Skin epidermis (tissue), 12 donors: ENCODE measurements around the gene DYNLT2.

ENCODE experiments used
- H3K27ac ChIP-seq, 21 experiments: fragments of 200-600 bp; sonication (generic) in 11 of 21; one replicate each; pipeline ENCODE4 v1.5.0; 2020; ENCODE audit warnings: mild to moderate bottlenecking in 3 of 21, inconsistent platforms in 2 of 21, moderate library complexity in 2 of 21
- H3K4me3 ChIP-seq, 7 experiments: fragments of 200-600 bp; sonication (generic) in 2 of 7; one replicate each; pipeline ENCODE4 v1.5.0; 2020; ENCODE audit warnings: inconsistent platforms in 2 of 7, mild to moderate bottlenecking in 2 of 7, moderate library complexity in 1 of 7

The DYNLT2 gene

GRCh38 chr6:169745405-169745804 lies 6.0 kb downstream of the DYNLT2 start:
- no peak overlapping the region for H3K27ac ChIP-seq
- H3K4me3 ChIP-seq = no peak overlapping the region

- Histone ChIP-seq H3K27ac (no peak overlapping the region), H3K4me3 (no peak overlapping the region)
Measured at GRCh38 chr6:169741344-169741743, 10.0 kb downstream of the DYNLT2 start.

- H3K4me3 ChIP-seq = no peak overlapping the region
- H3K27ac ChIP-seq = no peak overlapping the region
Measured at GRCh38 chr6:169738976-169739529, 12.3 kb downstream of the DYNLT2 start.

- no peak overlapping the region for H3K27ac ChIP-seq
- no peak overlapping the region for H3K4me3 ChIP-seq
Measured at GRCh38 chr6:169738204-169738975, 13.0 kb downstream of the DYNLT2 start.

- Histone ChIP-seq H3K4me3 (no peak overlapping the region), H3K27ac (no peak overlapping the region)
Measured at GRCh38 chr6:169729961-169730360, 21.4 kb downstream of the DYNLT2 start.

GRCh38 chr6:169726963-169727362 lies 24.4 kb downstream of the DYNLT2 start:
- H3K27ac ChIP-seq = no peak overlapping the region
- no peak overlapping the region for H3K4me3 ChIP-seq

- Histone ChIP-seq H3K4me3 (no peak overlapping the region), H3K27ac (no peak overlapping the region)
Measured at GRCh38 chr6:169726049-169726400, 25.3 kb downstream of the DYNLT2 start.

GRCh38 chr6:169725125-169726048 lies 26.0 kb downstream of the DYNLT2 start:
- peak overlapping the region in 19 of 21 experiments; percentile 8 to 95 (median 85) for H3K27ac ChIP-seq
- H3K4me3 ChIP-seq = peak overlapping the region; percentile 57 to 79 (median 70)

GRCh38 chr6:169724494-169725124 lies 26.8 kb downstream of the DYNLT2 start, which contains the start of gene PHF10:
PHF10 (minus strand) TSS chr6:169724500; CDS start chr6:169723931, 569 bp downstream.
- H3K4me3 ChIP-seq = peak within 1 kb of the TSS; percentile 57 to 94 (median 76)

GRCh38 chr6:169723991-169724493 lies 27.3 kb downstream of the DYNLT2 start:
- Histone ChIP-seq H3K27ac (peak overlapping the region in 17 of 21 experiments; percentile 41 to 97 (median 87)), H3K4me3 (peak overlapping the region; percentile 57 to 94 (median 70))

More at GRCh38 chr6:169724494-169725124, 26.8 kb downstream of the DYNLT2 start, which contains the start of gene PHF10:
- peak within 1 kb of the TSS; percentile 76 to 97 (median 89) for H3K27ac ChIP-seq

- H3K4me3 ChIP-seq = peak overlapping the region; percentile 57 to 94 (median 76)
- H3K27ac ChIP-seq = peak overlapping the region; percentile 52 to 96 (median 88)
Measured at GRCh38 chr6:169723200-169723909, 28.0 kb downstream of the DYNLT2 start.

- H3K4me3 ChIP-seq = peak overlapping the region; percentile 57 to 94 (median 76)
- H3K27ac ChIP-seq = peak overlapping the region; percentile 52 to 96 (median 88)
Measured at GRCh38 chr6:169722362-169723199, 28.8 kb downstream of the DYNLT2 start.

GRCh38 chr6:169720207-169720855 lies 31.0 kb downstream of the DYNLT2 start:
- Histone ChIP-seq H3K4me3 (no peak overlapping the region), H3K27ac (no peak overlapping the region)

GRCh38 chr6:169719117-169719516 lies 32.3 kb downstream of the DYNLT2 start:
- Histone ChIP-seq H3K4me3 (no peak overlapping the region), H3K27ac (no peak overlapping the region)

GRCh38 chr6:169714595-169714994 lies 36.8 kb downstream of the DYNLT2 start:
- no peak overlapping the region for H3K4me3 ChIP-seq

GRCh38 chr6:169714178-169714577 lies 37.2 kb downstream of the DYNLT2 start:
- H3K27ac ChIP-seq = no peak overlapping the region
- H3K4me3 ChIP-seq = no peak overlapping the region

More at GRCh38 chr6:169714595-169714994, 36.8 kb downstream of the DYNLT2 start:
- no peak overlapping the region for H3K27ac ChIP-seq

GRCh38 chr6:169710009-169710408 lies 41.4 kb downstream of the DYNLT2 start:
- Histone ChIP-seq H3K27ac (no peak overlapping the region), H3K4me3 (no peak overlapping the region)
